Endothelial cell of umbilical vein (primary cell): ENCODE data around the gene SPTBN4. TPM values are rescaled to one million over a fixed set of nuclear protein-coding genes. Genes with fewer than 3 reads are reported as not detected.
"Not testable (repeated sequence)": the region's sequence is repeated elsewhere in the genome, so short reads cannot be mapped to it uniquely, and the experiment has no call there.

ENCODE experiments used
- BruUV-seq: library from RNA; stranded (reverse); fragments of 400-500 nt; replicated peaks from 2 replicates; lab custom pipeline; 2021; lab: Mats Ljungman, UMichigan
- CTCF ChIA-PET: fragments of 300-600, 350-600 bp; sonication (Branson Sonifier 250); formaldehyde crosslinking; loops from one replicate; lab custom pipeline; 2021; ENCODE audit warnings: antibody characterized with exemption, inconsistent platforms; lab: Charles Lee
- POLR2A ChIA-PET: fragments of 300-600, 350-600 bp; sonication (Branson Sonifier 250); formaldehyde crosslinking; loops from one replicate; lab custom pipeline; 2021; ENCODE audit warnings: antibody characterized with exemption, inconsistent platforms; lab: Charles Lee
- DNase-seq: peaks from one replicate; pipeline ENCODE4 v3.0.0-alpha.2; 2011; ENCODE audit warnings: low read depth, low spot score
- FAIRE-seq: peaks from 2 replicates; lab custom pipeline; 2011; peaks lifted over from hg19 to GRCh38; lab: Jason Lieb, UNC
- H2AFZ ChIP-seq: 2 replicates; pipeline ENCODE4 v1.6.0; 2012; ENCODE audit warnings: low read depth, low read length, control low read depth, inconsistent platforms
- H3K27ac ChIP-seq: 2 replicates; pipeline ENCODE4 v1.5.1; 2011; ENCODE audit warnings: low read depth, mild to moderate bottlenecking, control low read depth, low read length, moderate library complexity; ENCODE audit not compliant: insufficient read depth
- H3K27me3 ChIP-seq, 2 experiments: 2 replicates each; pipeline versions ENCODE4 v1.6.0 to v1.6.1; 2011; ENCODE audit warnings: low read length in 2 of 2, mixed read lengths in 1 of 2; ENCODE audit not compliant: control insufficient read depth in 2 of 2, insufficient read depth in 2 of 2
- H3K36me3 ChIP-seq, 2 experiments: 2 replicates in 1 of 2; 3 replicates in 1 of 2; pipeline ENCODE4 v1.5.1; 2011; ENCODE audit warnings: low read length in 2 of 2, mild to moderate bottlenecking in 1 of 2, moderate library complexity in 1 of 2; ENCODE audit not compliant: control insufficient read depth in 2 of 2, insufficient read depth in 2 of 2; ENCODE audit errors: extremely low read depth in 1 of 2
- H3K4me1 ChIP-seq: 3 replicates; pipeline ENCODE4 v1.5.1; 2011; ENCODE audit warnings: mild to moderate bottlenecking, low read length; ENCODE audit not compliant: control insufficient read depth, insufficient read depth; ENCODE audit errors: extremely low read depth
- H3K4me2 ChIP-seq: 2 replicates; pipeline ENCODE4 v1.6.1; 2011; ENCODE audit warnings: low read length, control low read depth, mixed read lengths; ENCODE audit not compliant: insufficient read depth
- H3K4me3 ChIP-seq, 3 experiments: fragments of 200-600 bp in 1 of 3; sonication (generic), shearing (Covaris generic) in 1 of 3; replicated peaks in 1 of 3; 2 replicates each; pipeline ENCODE4 v1.5.1; 2011 to 2016; ENCODE audit warnings: control low read depth in 3 of 3, low read length in 3 of 3, mild to moderate bottlenecking in 2 of 3, inconsistent platforms in 1 of 3, low read depth in 1 of 3, moderate library complexity in 1 of 3; ENCODE audit not compliant: insufficient read depth in 1 of 3
- H3K79me2 ChIP-seq: 2 replicates; pipeline ENCODE4 v1.6.0; 2012; ENCODE audit warnings: low read length, inconsistent platforms; ENCODE audit not compliant: control insufficient read depth, insufficient read depth
- H3K9ac ChIP-seq: replicated peaks from 2 replicates; pipeline ENCODE3; 2011; ENCODE audit warnings: low read length, control low read depth; ENCODE audit not compliant: insufficient read depth; ENCODE audit errors: extremely low read depth
- H3K9me1 ChIP-seq: replicated peaks from 3 replicates; pipeline ENCODE4 v1.6.0; 2011; ENCODE audit warnings: mild to moderate bottlenecking, low read length; ENCODE audit not compliant: control insufficient read depth, insufficient read depth; ENCODE audit errors: extremely low read depth
- H3K9me3 ChIP-seq: replicated peaks from 2 replicates; pipeline ENCODE4 v1.5.1; 2012; ENCODE audit warnings: low read length, inconsistent platforms; ENCODE audit not compliant: control insufficient read depth, insufficient read depth
- H4K20me1 ChIP-seq: replicated peaks from 2 replicates; pipeline ENCODE3; 2011; ENCODE audit warnings: mild to moderate bottlenecking, low read length; ENCODE audit not compliant: control insufficient read depth, insufficient read depth; ENCODE audit errors: extremely low read depth
- EZH2 ChIP-seq: IDR thresholded peaks from 2 replicates; pipeline ENCODE4 v1.6.1; 2012; ENCODE audit warnings: borderline replicate concordance, low read depth, mild to moderate bottlenecking, moderate library complexity, low read length, inconsistent platforms; ENCODE audit not compliant: severe bottlenecking
- FOS ChIP-seq: IDR thresholded peaks from 2 replicates; pipeline ENCODE4 v1.6.1; 2011; ENCODE audit warnings: mild to moderate bottlenecking, low read length, moderate library complexity, borderline replicate concordance; ENCODE audit not compliant: insufficient read depth
- dilution Hi-C: fragments of 300-500 bp; cut with MboI; formaldehyde crosslinking; loops from one replicate; pipeline ENCODE4 v1.15.0; 2019; ENCODE audit warnings: low sequenced_read_pairs; ENCODE audit not compliant: extremely low pct_ligation_motif_present
- intact Hi-C: fragments of 100-400 bp; cut with micrococcal nuclease; formaldehyde crosslinking; loops from one replicate; pipeline ENCODE4 v1.10.0; 2022
- polyA plus RNA-seq, 4 experiments: library from polyadenylated mRNA; depleted of rRNA in 3 of 4; stranded (reverse) in 3 of 4; unstranded in 1 of 4; fragments of >200 nt; gene quantifications; 2 replicates each; pipeline versions ENCODE4 v1.2.1 to v1.2.3, GENCODE V29; 2011 to 2012; ENCODE audit warnings: missing spikeins in 1 of 4
- total RNA-seq: library from RNA; stranded (reverse); gene quantifications from 2 replicates; pipeline ENCODE4 v1.2.3, GENCODE V29; 2021

The SPTBN4 gene
- total and polyA plus RNA-seq, 2 donors (not counting 3 experiments of a cell fraction or from before 2014, with no cell fraction given): 0.33 TPM; not detected in 1

GRCh38 chr19:40564535-40564934 lies 97.7 kb downstream of the SPTBN4 start:
- BruUV-seq, H3K4me3 ChIP-seq: not testable (repeated sequence)
- CTCF ChIA-PET: interaction anchor here (0.8 kb wide), 1 partner anchor 8 kb away, joined by 3 read pairs; no protein-coding TSS in a partner anchor

GRCh38 chr19:40565355-40565754 lies 98.6 kb downstream of the SPTBN4 start:
- dilution Hi-C loops: no loop called here
- no peaks in the 10 kb centered on the region for H3K9me3 ChIP-seq
- H3K4me3 ChIP-seq: no peak overlapping the region
- no peaks in the 10 kb centered on the region for H3K79me2 ChIP-seq
- H3K36me3 ChIP-seq: no peaks in the 10 kb centered on the region
- ChIA-PET POLR2A (no interaction called here), CTCF (interaction anchor here (1.2 kb wide), 2 partner anchors 16 to 33 kb away, joined by 3 to 4 read pairs; no protein-coding TSS in a partner anchor)
- H4K20me1 ChIP-seq: no peaks in the 10 kb centered on the region
- no peak overlapping the region for H3K9ac ChIP-seq
- TF ChIP-seq FOS (no peak), EZH2 (no peak)
- H3K27me3 ChIP-seq: peaks cover 22 to 27% of the 10 kb centered on the region in 2 experiments
- peaks cover 4% of the 10 kb centered on the region for H3K4me1 ChIP-seq
- H3K4me2 ChIP-seq: no peak overlapping the region
- intact Hi-C loops: no loop called here
- H3K27ac ChIP-seq: no peak overlapping the region
- FAIRE-seq (no peak), DNase-seq (no peak)
- no peaks in the 10 kb centered on the region for H3K9me1 ChIP-seq
- no peak overlapping the region for H2AFZ ChIP-seq
- no TSS peak for BruUV-seq

More at GRCh38 chr19:40564535-40564934, 97.7 kb downstream of the SPTBN4 start:
- H4K20me1 ChIP-seq, H3K36me3 ChIP-seq, H3K4me1 ChIP-seq, H3K9ac ChIP-seq, dilution Hi-C loops, H3K27ac ChIP-seq, H3K9me1 ChIP-seq, FAIRE-seq, H2AFZ ChIP-seq, H3K4me2 ChIP-seq, DNase-seq, intact Hi-C loops, H3K79me2 ChIP-seq, H3K9me3 ChIP-seq: not testable (repeated sequence)
- POLR2A ChIA-PET: interaction anchor here (0.7 kb wide), 1 partner anchor 277 kb away, joined by 4 read pairs; no protein-coding TSS in a partner anchor
- H3K27me3 ChIP-seq: peaks cover 22 to 30% of the 10 kb centered on the region in 2 experiments
